ENCODE measurements around the gene PRR29.

PRR29 gene

GRCh38 chr17:63976702-63977101 is 21.4 kb upstream of the PRR29 start:
- TF ChIP-seq CTCF (IDR thresholded peaks at IDR 0.05): no peak

GRCh38 chr17:63978272-63979200 is 19.6 kb upstream of the PRR29 start:
- no peak for TF ChIP-seq CTCF (IDR thresholded peaks at IDR 0.05)

- TF ChIP-seq CTCF (IDR thresholded peaks at IDR 0.05): no peak
Observed at GRCh38 chr17:63983320-63983719, 14.8 kb upstream of the PRR29 start.

GRCh38 chr17:63984236-63984635 is 13.9 kb upstream of the PRR29 start:
- TF ChIP-seq CTCF (IDR thresholded peaks at IDR 0.05): no peak

GRCh38 chr17:63984651-63985386 is 13.3 kb upstream of the PRR29 start:
- TF ChIP-seq CTCF (IDR thresholded peaks at IDR 0.05): no peak

GRCh38 chr17:63985387-63986140 is 12.6 kb upstream of the PRR29 start:
- no peak for TF ChIP-seq CTCF (IDR thresholded peaks at IDR 0.05)

GRCh38 chr17:63986821-63987220 is 11.3 kb upstream of the PRR29 start:
- TF ChIP-seq CTCF (IDR thresholded peaks at IDR 0.05): no peak

All from LNCAP (cell line).